Measurements from ENCODE around the gene GFOD2.

DNA sequence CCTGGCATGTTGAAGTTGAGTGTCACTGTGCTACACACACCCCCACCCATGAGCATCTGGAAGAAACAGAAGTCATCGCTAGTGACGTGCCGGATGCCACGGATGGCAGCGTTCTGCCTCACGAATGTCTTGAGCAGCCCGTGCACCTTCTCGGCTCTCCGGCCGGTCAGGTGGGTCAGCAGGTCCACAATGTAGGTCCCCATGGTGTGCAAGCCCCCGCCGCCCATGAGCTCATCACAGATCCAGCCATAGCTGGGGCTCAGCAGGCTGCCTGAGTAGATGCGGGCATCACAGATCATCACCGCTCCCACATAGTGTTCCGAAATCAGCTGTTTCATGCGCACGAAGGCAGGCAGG, 43.6 kb downstream of the GFOD2 start:
- TF ChIP-seq, protein P1, sequence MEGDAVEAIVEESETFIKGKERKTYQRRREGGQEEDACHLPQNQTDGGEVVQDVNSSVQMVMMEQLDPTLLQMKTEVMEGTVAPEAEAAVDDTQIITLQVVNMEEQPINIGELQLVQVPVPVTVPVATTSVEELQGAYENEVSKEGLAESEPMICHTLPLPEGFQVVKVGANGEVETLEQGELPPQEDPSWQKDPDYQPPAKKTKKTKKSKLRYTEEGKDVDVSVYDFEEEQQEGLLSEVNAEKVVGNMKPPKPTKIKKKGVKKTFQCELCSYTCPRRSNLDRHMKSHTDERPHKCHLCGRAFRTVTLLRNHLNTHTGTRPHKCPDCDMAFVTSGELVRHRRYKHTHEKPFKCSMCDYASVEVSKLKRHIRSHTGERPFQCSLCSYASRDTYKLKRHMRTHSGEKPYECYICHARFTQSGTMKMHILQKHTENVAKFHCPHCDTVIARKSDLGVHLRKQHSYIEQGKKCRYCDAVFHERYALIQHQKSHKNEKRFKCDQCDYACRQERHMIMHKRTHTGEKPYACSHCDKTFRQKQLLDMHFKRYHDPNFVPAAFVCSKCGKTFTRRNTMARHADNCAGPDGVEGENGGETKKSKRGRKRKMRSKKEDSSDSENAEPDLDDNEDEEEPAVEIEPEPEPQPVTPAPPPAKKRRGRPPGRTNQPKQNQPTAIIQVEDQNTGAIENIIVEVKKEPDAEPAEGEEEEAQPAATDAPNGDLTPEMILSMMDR (conservative IDR thresholded peaks at IDR 0.05; ENCODE audit: low read length), result no peak
- no peak for TF ChIP-seq EZH2phosphoT487 (IDR thresholded peaks at IDR 0.05; ENCODE audit: borderline replicate concordance)

Data from Loucy (cell line).